Nephron (organoid): ENCODE data around the gene SMPDL3A.

Experiments used
- H3K27ac Mint-ChIP-seq, 3 experiments: 2 replicates each; pipeline ENCODE4 v1.8.0; 2020; ENCODE audit warnings: mixed read lengths in 3 of 3, mild to moderate bottlenecking in 2 of 3, moderate library complexity in 1 of 3
- H3K27me3 Mint-ChIP-seq: 2 replicates; pipeline ENCODE4 v1.8.0; 2021; ENCODE audit warnings: low read depth, mild to moderate bottlenecking, moderate library complexity, mixed read lengths
- H3K36me3 Mint-ChIP-seq: 2 replicates; pipeline ENCODE4 v1.8.0; 2020; ENCODE audit warnings: low read depth, mixed read lengths
- H3K4me1 Mint-ChIP-seq: 2 replicates; pipeline ENCODE4 v1.8.0; 2020; ENCODE audit warnings: mixed read lengths
- H3K4me3 Mint-ChIP-seq, 3 experiments: 2 replicates each; pipeline ENCODE4 v1.8.0; 2020; ENCODE audit warnings: mild to moderate bottlenecking in 3 of 3, mixed read lengths in 3 of 3, moderate library complexity in 2 of 3
- H3K9me3 Mint-ChIP-seq: 2 replicates; pipeline ENCODE4 v1.8.0; 2020; ENCODE audit warnings: mixed read lengths
- TF ChIP-seq, protein P1 (sequence below), 3 experiments: fragments of 200-600 bp; sonication (generic); IDR thresholded peaks; one replicate each; pipeline ENCODE4 v1.5.0; 2021; ENCODE audit warnings: antibody characterized with exemption in 3 of 3; ENCODE audit not compliant: unreplicated experiment in 3 of 3

The SMPDL3A gene

DNA sequence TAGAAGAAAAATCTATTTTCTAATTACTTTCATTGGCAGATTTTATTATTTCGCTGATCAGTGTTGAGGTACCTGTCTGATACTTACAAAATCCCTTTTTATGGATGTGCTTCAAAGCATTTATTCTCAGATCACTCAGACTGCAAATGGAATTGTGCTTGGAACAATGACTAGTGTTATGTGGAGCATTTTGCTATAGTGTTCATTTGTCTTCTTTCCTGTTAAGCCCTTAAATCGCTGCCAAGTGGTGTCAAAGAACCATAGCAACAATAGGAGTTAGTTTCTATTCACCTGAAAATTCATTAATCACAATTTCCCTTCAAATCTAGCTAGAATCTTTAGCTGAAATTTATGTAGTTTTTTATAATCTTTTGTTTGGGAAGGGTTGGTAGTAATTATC is 29.8 kb downstream of the SMPDL3A start:
- Mint-ChIP-seq H3K27ac (no peak overlapping the region), H3K9me3 (no peaks in the 10 kb centered on the region), H3K27me3 (no peaks in the 10 kb centered on the region), H3K4me1 (no peaks in the 10 kb centered on the region), H3K4me3 (no peak overlapping the region), H3K36me3 (no peaks in the 10 kb centered on the region)
- TF ChIP-seq, protein P1, sequence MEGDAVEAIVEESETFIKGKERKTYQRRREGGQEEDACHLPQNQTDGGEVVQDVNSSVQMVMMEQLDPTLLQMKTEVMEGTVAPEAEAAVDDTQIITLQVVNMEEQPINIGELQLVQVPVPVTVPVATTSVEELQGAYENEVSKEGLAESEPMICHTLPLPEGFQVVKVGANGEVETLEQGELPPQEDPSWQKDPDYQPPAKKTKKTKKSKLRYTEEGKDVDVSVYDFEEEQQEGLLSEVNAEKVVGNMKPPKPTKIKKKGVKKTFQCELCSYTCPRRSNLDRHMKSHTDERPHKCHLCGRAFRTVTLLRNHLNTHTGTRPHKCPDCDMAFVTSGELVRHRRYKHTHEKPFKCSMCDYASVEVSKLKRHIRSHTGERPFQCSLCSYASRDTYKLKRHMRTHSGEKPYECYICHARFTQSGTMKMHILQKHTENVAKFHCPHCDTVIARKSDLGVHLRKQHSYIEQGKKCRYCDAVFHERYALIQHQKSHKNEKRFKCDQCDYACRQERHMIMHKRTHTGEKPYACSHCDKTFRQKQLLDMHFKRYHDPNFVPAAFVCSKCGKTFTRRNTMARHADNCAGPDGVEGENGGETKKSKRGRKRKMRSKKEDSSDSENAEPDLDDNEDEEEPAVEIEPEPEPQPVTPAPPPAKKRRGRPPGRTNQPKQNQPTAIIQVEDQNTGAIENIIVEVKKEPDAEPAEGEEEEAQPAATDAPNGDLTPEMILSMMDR (IDR thresholded peaks at IDR 0.05; ENCODE audit: unreplicated experiment in 3 of 3), result no peak

DNA sequence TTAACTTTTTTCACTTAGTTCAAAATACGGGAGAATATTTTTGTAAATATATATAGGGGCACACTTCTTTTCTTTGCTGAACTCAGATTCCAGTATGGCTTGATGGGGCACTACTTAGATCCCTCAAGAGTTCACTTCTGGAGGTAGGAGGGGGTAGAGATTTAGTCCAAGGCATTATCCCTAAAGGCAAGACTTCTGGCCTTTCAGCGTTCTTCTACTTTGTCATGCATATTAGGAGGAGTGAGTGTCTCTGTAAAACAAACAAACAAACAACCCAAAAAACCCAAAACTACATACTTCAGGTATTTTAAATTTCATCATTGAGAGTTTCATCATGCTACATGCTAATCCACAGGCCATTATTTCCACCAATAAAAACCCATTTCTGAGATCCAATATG is 32.0 kb downstream of the SMPDL3A start:
- H3K27me3 Mint-ChIP-seq, result no peaks in the 10 kb centered on the region
- no peaks in the 10 kb centered on the region for H3K36me3 Mint-ChIP-seq
- no peak overlapping the region for H3K27ac Mint-ChIP-seq
- H3K4me3 Mint-ChIP-seq, result no peak overlapping the region
- no peaks in the 10 kb centered on the region for H3K4me1 Mint-ChIP-seq
- no peaks in the 10 kb centered on the region for H3K9me3 Mint-ChIP-seq
- TF ChIP-seq, protein P1 (IDR thresholded peaks at IDR 0.05; ENCODE audit: unreplicated experiment in 3 of 3), result no peak

DNA sequence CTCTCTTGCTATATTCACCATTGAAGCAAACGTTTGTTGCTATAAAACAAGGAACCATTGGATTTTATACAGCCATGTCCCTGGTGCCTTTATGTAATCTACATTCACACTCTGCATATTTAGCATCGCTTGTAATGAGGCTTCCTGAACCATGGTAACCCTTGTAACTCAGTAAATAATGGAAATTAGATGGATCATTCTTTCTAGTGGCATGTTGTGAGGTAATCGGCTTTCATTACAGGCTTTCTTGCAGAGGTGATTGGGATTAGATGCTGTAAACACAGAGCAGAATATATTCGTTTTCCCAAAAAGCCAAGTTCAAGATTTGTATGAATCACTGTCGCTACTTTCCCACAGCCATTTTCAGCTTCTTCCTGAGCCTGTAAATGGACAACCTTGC is 36.1 kb downstream of the SMPDL3A start:
- H3K4me3 Mint-ChIP-seq, result no peak overlapping the region
- no peaks in the 10 kb centered on the region for H3K9me3 Mint-ChIP-seq
- peak overlapping the region in 1 of 3 experiments; percentile 30 for H3K27ac Mint-ChIP-seq
- no peaks in the 10 kb centered on the region for H3K4me1 Mint-ChIP-seq
- no peaks in the 10 kb centered on the region for H3K36me3 Mint-ChIP-seq
- TF ChIP-seq, protein P1 (IDR thresholded peaks at IDR 0.05; ENCODE audit: unreplicated experiment in 3 of 3), result no peak
- no peaks in the 10 kb centered on the region for H3K27me3 Mint-ChIP-seq

DNA sequence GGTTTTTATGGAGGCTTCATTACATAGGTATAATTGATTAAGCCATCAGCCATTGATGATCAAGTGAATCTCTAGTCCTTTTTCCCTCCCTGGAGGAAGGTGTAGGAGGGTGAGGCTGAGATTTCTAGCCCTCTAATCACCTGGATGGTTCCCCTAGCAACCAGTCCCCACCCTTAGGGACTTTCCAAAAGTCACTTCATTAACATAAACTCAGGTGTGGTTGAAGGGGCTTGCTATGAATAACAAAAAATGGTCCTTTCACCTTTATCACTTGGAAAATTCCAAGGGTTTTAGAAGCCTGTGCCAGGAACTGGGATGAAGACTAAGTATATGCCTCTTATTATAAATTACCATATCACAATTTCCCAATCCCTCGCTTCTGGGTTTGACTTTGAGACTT is 40.4 kb downstream of the SMPDL3A start:
- H3K9me3 Mint-ChIP-seq, result no peaks in the 10 kb centered on the region
- no peaks in the 10 kb centered on the region for H3K27me3 Mint-ChIP-seq
- H3K4me3 Mint-ChIP-seq, result no peak overlapping the region
- H3K4me1 Mint-ChIP-seq, result no peaks in the 10 kb centered on the region
- TF ChIP-seq, protein P1 (IDR thresholded peaks at IDR 0.05; ENCODE audit: unreplicated experiment in 3 of 3), result no peak
- H3K27ac Mint-ChIP-seq, result no peak overlapping the region
- no peaks in the 10 kb centered on the region for H3K36me3 Mint-ChIP-seq

DNA sequence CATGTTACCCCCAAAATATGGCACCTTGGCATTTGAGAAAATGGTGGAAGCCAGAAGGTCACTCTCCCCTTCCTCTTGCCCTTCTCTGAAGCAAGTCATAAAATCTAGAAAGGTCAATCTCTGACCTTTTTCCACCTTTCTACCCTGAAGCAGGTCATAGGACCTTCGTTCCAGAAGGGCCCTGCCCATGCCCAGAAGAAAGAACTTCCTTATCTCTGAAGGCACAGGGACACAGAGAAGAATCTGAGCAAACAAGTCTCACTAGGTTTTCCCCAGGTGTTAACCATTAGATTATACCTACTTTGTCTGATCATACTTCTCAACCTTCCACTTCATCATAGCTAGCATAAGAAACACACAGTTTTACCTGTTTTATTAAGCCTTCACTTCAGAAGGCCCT is 42.5 kb downstream of the SMPDL3A start:
- Mint-ChIP-seq H3K4me1 (no peaks in the 10 kb centered on the region), H3K36me3 (no peaks in the 10 kb centered on the region), H3K9me3 (no peaks in the 10 kb centered on the region), H3K27ac (no peak overlapping the region), H3K27me3 (no peaks in the 10 kb centered on the region), H3K4me3 (no peak overlapping the region)
- TF ChIP-seq, protein P1 (IDR thresholded peaks at IDR 0.05; ENCODE audit: unreplicated experiment in 3 of 3), result no peak

DNA sequence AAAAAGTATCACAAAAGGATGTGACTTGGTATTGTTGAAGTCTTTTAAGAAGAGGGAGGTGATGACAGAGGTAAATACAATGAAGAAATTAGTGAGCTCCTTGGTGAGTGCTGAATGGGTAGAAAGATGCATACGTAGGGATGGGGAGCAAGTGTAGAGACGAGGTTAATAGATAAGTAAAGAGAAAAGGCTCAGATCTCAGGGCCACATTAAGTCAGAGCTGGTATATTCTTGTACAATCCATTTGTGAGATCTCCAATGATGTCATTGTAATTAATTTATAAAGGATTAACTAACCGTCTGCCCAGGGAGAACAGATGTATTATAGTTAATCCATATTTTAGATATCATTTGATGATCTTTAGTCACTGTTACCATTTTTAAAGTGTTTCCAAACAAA is 43.4 kb downstream of the SMPDL3A start:
- no peak overlapping the region for H3K27ac Mint-ChIP-seq
- H3K4me3 Mint-ChIP-seq, result no peak overlapping the region
- no peaks in the 10 kb centered on the region for H3K27me3 Mint-ChIP-seq
- H3K36me3 Mint-ChIP-seq, result no peaks in the 10 kb centered on the region
- TF ChIP-seq, protein P1 (IDR thresholded peaks at IDR 0.05; ENCODE audit: unreplicated experiment in 3 of 3), result no peak
- H3K4me1 Mint-ChIP-seq, result no peaks in the 10 kb centered on the region
- H3K9me3 Mint-ChIP-seq, result no peaks in the 10 kb centered on the region
